MM.1S (cell line): Measurements from ENCODE around the gene GOLGA2.

Experiments
- DNase-seq: peaks from one replicate; pipeline ENCODE4 v3.0.0-alpha.2; 2015
- H2AFZ ChIP-seq: fragments of 300-600 bp; sonication (generic); 2 replicates; pipeline ENCODE4 v1.6.0; 2016; ENCODE audit warnings: antibody characterized with exemption, low read length
- H3F3A ChIP-seq: fragments of 300-600 bp; sonication (generic); 2 replicates; pipeline ENCODE4 v1.6.1; 2016; ENCODE audit warnings: mild to moderate bottlenecking, antibody characterized with exemption, low read length, moderate library complexity, mixed read lengths; ENCODE audit not compliant: insufficient read depth
- H3K27ac ChIP-seq: fragments of 300-600 bp; sonication (generic); 2 replicates; pipeline ENCODE4 v1.5.1; 2016; ENCODE audit warnings: mild to moderate bottlenecking, low read length
- H3K27me3 ChIP-seq: fragments of 300-600 bp; sonication (generic); replicated peaks from 2 replicates; pipeline ENCODE4 v1.6.0; 2016; ENCODE audit warnings: low read length; ENCODE audit not compliant: insufficient read depth
- H3K36me3 ChIP-seq: fragments of 300-600 bp; sonication (generic); replicated peaks from 2 replicates; pipeline ENCODE4 v1.6.1; 2016; ENCODE audit warnings: mild to moderate bottlenecking, low read length, mixed read lengths; ENCODE audit not compliant: insufficient read depth
- H3K4me1 ChIP-seq: fragments of 300-600 bp; sonication (generic); 2 replicates; pipeline ENCODE4 v1.6.1; 2016; ENCODE audit warnings: low read length, mixed read lengths
- H3K4me2 ChIP-seq: fragments of 300-600 bp; sonication (generic); 2 replicates; pipeline ENCODE4 v1.6.0; 2016; ENCODE audit warnings: low read depth, low read length
- H3K4me3 ChIP-seq: fragments of 300-600 bp; sonication (generic); 2 replicates; pipeline ENCODE4 v1.5.1; 2016; ENCODE audit warnings: low read length, mixed read lengths
- H3K79me2 ChIP-seq: fragments of 300-600 bp; sonication (generic); 2 replicates; pipeline ENCODE4 v1.6.1; 2016; ENCODE audit warnings: mixed run types, low read length, mixed read lengths
- H3K9ac ChIP-seq: fragments of 300-600 bp; sonication (generic); 2 replicates; pipeline ENCODE4 v1.6.1; 2016; ENCODE audit warnings: low read length, mixed read lengths
- H3K9me2 ChIP-seq: fragments of 300-600 bp; sonication (generic); replicated peaks from 2 replicates; pipeline ENCODE4 v1.6.1; 2016; ENCODE audit warnings: mild to moderate bottlenecking, low read length, mixed read lengths; ENCODE audit not compliant: insufficient read depth
- H3K9me3 ChIP-seq: fragments of 300-600 bp; sonication (generic); replicated peaks from 2 replicates; pipeline ENCODE4 v1.6.1; 2016; ENCODE audit warnings: mild to moderate bottlenecking, low read length, mixed read lengths; ENCODE audit not compliant: insufficient read depth
- H4K20me1 ChIP-seq: fragments of 300-600 bp; sonication (generic); 2 replicates; pipeline ENCODE4 v1.6.1; 2016; ENCODE audit warnings: mild to moderate bottlenecking, low read length, moderate library complexity, mixed read lengths; ENCODE audit not compliant: insufficient read depth
- CTCF ChIP-seq: fragments of 300-600 bp; sonication (generic); IDR thresholded peaks from 2 replicates; pipeline ENCODE4 v1.5.1; 2016; ENCODE audit warnings: antibody characterized with exemption, low read length, mixed read lengths
- EZH2 ChIP-seq: fragments of 300-600 bp; sonication (generic); optimal IDR thresholded peaks from 2 replicates; pipeline ENCODE3; 2017; ENCODE audit warnings: low read depth, mild to moderate bottlenecking, antibody characterized with exemption, low read length, mixed read lengths
- EZH2phosphoT487 ChIP-seq: fragments of 300-600 bp; sonication (generic); IDR thresholded peaks from 2 replicates; pipeline ENCODE4 v1.6.1; 2018; ENCODE audit warnings: antibody characterized with exemption, low read length

Gene GOLGA2

GRCh38 chr9:128276008-128276573, 284 bp upstream of the GOLGA2 start, which contains the start of gene SWI5:
TSS of gene SWI5 (plus strand) at chr9:128276276.
- H3K27ac ChIP-seq: peak within 1 kb of the TSS; percentile 19; the same call in 1 of the 2 replicates
- no peaks in the 10 kb centered on the region for H3K36me3 ChIP-seq
- H3K79me2 ChIP-seq: peaks cover 25% of the 10 kb centered on the region
- peak; percentile 99 for DNase-seq
- H3K9ac ChIP-seq: peak within 1 kb of the TSS; percentile 91
- H3K4me3 ChIP-seq: peak within 1 kb of the TSS; percentile 93
- H3K9me3 ChIP-seq: no peaks in the 10 kb centered on the region
- no peaks in the 10 kb centered on the region for H3K27me3 ChIP-seq
- H3K4me1 ChIP-seq: peaks cover 5% of the 10 kb centered on the region; the same call in 1 of the 2 replicates
- no peaks in the 10 kb centered on the region for H4K20me1 ChIP-seq
- no peaks in the 10 kb centered on the region; the same call in 1 of the 2 replicates for H3F3A ChIP-seq
- no peak for TF ChIP-seq CTCF
- TF ChIP-seq EZH2: no peak
- no peak for TF ChIP-seq EZH2phosphoT487
- H2AFZ ChIP-seq: peak within 1 kb of the TSS; percentile 90
- H3K4me2 ChIP-seq: peak within 1 kb of the TSS; percentile 91
- no peaks in the 10 kb centered on the region for H3K9me2 ChIP-seq

DNA sequence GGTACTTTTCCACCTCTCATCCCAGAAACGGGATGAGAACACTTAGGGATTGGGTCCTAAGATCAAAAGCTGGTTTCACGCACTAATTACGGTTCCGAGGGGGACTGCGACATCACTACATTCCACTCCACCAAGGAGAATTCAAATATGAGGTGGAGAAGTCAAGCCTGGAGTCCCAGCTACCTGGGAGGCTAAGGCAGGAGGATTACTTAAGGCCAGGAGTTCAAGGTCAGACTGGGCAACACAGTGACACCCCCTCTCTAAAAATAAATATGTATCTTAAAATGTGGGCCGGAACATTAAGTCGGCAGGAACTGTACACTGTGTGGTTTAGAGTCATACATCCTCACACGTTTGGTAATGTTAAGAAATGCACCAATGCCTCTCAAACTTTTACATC, 1.6 kb downstream of the GOLGA2 start:
- H3K4me1 ChIP-seq: peaks cover 5% of the 10 kb centered on the region; the same call in 1 of the 2 replicates

DNA sequence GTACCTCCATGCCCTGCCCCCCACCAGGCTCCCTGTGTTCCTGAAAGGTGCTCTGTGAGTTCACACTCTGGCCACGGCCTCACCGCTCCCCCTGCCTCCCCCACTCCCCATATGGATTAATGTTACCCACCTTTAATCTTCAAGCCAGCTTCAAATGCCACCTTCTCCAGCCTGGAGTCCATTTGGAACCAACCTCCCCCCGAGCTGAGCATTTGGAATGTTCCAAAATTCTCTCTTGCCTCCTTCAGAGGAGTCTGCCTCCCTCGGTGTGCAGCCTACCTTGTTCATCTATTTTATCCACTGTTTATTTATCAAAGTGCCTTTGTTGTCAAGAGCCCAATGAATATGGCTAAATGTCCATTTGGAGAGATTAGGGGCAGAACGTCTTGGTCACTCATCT, 4.3 kb downstream of the GOLGA2 start:
- no peak for DNase-seq
- no peaks in the 10 kb centered on the region for H3K27me3 ChIP-seq
- H3K27ac ChIP-seq: no peak overlapping the region
- H3K9me3 ChIP-seq: no peaks in the 10 kb centered on the region
- no peaks in the 10 kb centered on the region for H3K36me3 ChIP-seq
- H3K9ac ChIP-seq: no peak overlapping the region
- TF ChIP-seq CTCF: no peak
- no peak for TF ChIP-seq EZH2phosphoT487
- no peak for TF ChIP-seq EZH2
- no peaks in the 10 kb centered on the region for H4K20me1 ChIP-seq
- no peaks in the 10 kb centered on the region for H3K9me2 ChIP-seq
- no peaks in the 10 kb centered on the region; the same call in 1 of the 2 replicates for H3F3A ChIP-seq
- no peak overlapping the region for H3K4me3 ChIP-seq
- H3K79me2 ChIP-seq: peaks cover 19% of the 10 kb centered on the region
- no peak overlapping the region for H2AFZ ChIP-seq
- no peak overlapping the region for H3K4me2 ChIP-seq
- no peaks in the 10 kb centered on the region for H3K4me1 ChIP-seq

More for the DNA sequence above, 1.6 kb downstream of the GOLGA2 start:
- no peak overlapping the region for H2AFZ ChIP-seq
- no peaks in the 10 kb centered on the region for H3K36me3 ChIP-seq
- no peak overlapping the region for H3K27ac ChIP-seq
- H3K4me3 ChIP-seq: no peak overlapping the region
- H3K9ac ChIP-seq: no peak overlapping the region
- no peaks in the 10 kb centered on the region; the same call in 1 of the 2 replicates for H3F3A ChIP-seq
- no peak for DNase-seq
- no peak for TF ChIP-seq EZH2
- TF ChIP-seq CTCF: no peak
- TF ChIP-seq EZH2phosphoT487: no peak
- H3K9me2 ChIP-seq: no peaks in the 10 kb centered on the region
- no peaks in the 10 kb centered on the region for H4K20me1 ChIP-seq
- H3K27me3 ChIP-seq: no peaks in the 10 kb centered on the region
- H3K79me2 ChIP-seq: peaks cover 25% of the 10 kb centered on the region
- no peak overlapping the region; the same call in 1 of the 2 replicates for H3K4me2 ChIP-seq
- H3K9me3 ChIP-seq: no peaks in the 10 kb centered on the region
